ENCODE measurements around the gene NUTF2. TPM values are rescaled to one million over a fixed set of nuclear protein-coding genes. Genes with fewer than 3 reads are reported as not detected.
"Not testable (repeated sequence)": the region's sequence is repeated elsewhere in the genome, so short reads cannot be mapped to it uniquely, and the experiment has no call there.

The NUTF2 gene
- polyA plus RNA-seq, 3 donors from 2014 or later = 115 to 157 (median 130) TPM

DNA sequence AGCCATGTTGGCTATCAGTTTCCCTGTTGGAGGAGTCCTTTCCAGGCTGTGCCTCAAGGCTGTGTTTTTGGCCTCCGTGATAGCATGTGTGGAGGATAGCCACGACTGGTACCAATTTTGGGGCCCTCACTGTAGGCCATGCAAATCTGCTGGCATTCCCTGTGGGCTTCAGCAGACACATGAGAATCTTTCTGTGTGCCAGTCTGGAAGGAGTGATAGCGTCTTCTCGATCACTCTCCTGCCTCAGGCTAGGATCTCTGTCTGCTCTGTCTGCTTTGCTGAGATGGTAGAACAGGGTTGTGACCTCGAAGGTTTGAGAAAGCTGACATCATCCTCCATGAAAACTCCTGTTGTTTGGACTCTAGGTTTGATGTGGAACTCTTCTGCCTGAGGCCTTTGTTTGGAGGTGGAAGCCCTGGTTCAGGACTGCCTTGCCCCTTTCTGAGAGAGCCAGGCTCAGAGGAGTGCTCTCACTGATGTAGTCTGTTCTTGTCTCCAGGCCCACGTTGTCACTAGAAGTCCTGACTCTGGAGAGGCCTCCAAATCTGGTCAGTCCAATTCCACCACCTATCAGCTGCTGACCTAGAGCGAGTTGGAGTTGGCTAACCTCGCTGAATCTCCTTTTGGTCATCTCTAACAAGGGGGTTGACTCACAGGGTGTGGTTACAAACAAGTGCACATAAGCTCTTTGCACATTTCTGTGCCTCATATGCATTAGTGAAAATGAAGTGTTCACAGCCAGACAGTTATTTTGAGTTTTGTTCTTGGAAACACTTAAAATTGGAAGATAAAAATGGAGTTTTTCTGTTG is 14.1 kb downstream of the NUTF2 start:
- no peaks in the 10 kb centered on the region for H3K9me3 Mint-ChIP-seq
- DNase-seq = no peak
- H3K27me3 Mint-ChIP-seq (ENCODE audit: low read depth in 3 of 3) = peaks cover 0 to 2% (median 0%) of the 10 kb centered on the region in 3 donors
- H3K36me3 Mint-ChIP-seq = no peaks in the 10 kb centered on the region
- no peak overlapping the region for H3K27ac Mint-ChIP-seq
- H3K4me3 Mint-ChIP-seq = no peak overlapping the region
- H3K4me1 Mint-ChIP-seq = peaks cover 28 to 32% of the 10 kb centered on the region in 2 donors

DNA sequence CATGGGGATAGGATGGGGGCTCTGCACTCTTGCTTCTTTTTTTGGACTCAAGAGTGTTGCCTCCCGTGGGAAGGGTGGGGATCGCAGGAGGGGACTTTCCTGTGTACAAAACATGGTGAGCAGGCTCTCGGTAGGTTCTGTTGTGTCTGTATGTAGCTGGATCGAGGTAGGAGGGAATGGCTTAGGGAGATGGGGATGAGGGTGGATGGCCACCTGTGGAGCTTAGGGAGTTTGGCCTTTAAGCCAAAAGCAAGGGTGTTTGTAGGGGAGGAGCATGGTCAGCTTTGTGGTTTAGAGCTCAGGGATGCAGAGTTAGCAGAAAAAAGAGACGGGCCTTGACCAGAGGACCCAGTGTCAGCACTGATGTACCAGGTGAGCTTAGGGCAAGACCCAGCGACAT is 15.1 kb downstream of the NUTF2 start:
- no peaks in the 10 kb centered on the region for H3K9me3 Mint-ChIP-seq
- H3K27ac Mint-ChIP-seq = peak overlapping the region in 3 of 6 donors; percentile 4 to 23 (median 11)
- H3K36me3 Mint-ChIP-seq = no peaks in the 10 kb centered on the region
- no peak for DNase-seq
- H3K27me3 Mint-ChIP-seq (ENCODE audit: low read depth in 3 of 3) = peaks cover 0 to 2% (median 0%) of the 10 kb centered on the region in 3 donors
- peaks cover 26 to 31% of the 10 kb centered on the region in 2 donors for H3K4me1 Mint-ChIP-seq
- H3K4me3 Mint-ChIP-seq = no peak overlapping the region

GRCh38 chr16:67862623-67863583 is 16.2 kb downstream of the NUTF2 start:
- no peaks in the 10 kb centered on the region for H3K9me3 Mint-ChIP-seq
- H3K27me3 Mint-ChIP-seq (ENCODE audit: low read depth in 3 of 3) = peaks cover 0 to 2% (median 0%) of the 10 kb centered on the region in 3 donors
- peak overlapping the region in 1 of 6 donors; percentile 4 for H3K27ac Mint-ChIP-seq
- H3K4me3 Mint-ChIP-seq = no peak overlapping the region
- H3K36me3 Mint-ChIP-seq = no peaks in the 10 kb centered on the region
- no peak for DNase-seq
- peaks cover 15 to 20% of the 10 kb centered on the region in 2 donors for H3K4me1 Mint-ChIP-seq

- not testable (repeated sequence) for DNase-seq; H3K27me3 Mint-ChIP-seq (ENCODE audit: low read depth in 3 of 3); H3K4me3 Mint-ChIP-seq; H3K4me1 Mint-ChIP-seq; H3K27ac Mint-ChIP-seq; H3K9me3 Mint-ChIP-seq; H3K36me3 Mint-ChIP-seq
Measured at GRCh38 chr16:67864044-67864443, 17.3 kb downstream of the NUTF2 start.

DNA sequence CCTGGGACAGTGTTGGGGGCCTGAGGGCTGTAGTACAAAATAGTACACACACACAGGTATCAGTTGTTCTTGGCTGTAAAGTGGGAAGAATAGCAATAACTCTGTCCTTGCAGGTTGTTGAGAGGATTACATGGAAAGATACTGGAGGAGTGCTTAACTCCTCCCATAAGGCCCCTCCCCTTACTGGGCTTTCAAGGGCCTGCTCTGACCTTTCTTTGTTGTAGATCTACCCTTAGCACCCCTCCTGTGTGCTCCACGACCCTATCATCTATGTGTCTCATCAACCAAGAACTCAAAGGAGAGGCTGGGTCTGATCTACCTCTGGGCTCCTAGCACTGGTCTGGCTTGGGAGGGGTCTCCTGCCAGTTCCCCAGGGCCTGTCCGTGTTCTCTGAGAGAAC is 17.9 kb downstream of the NUTF2 start:
- Mint-ChIP-seq H3K36me3 (no peaks in the 10 kb centered on the region), H3K27me3 (ENCODE audit: low read depth in 3 of 3) (peaks cover 0 to 2% (median 0%) of the 10 kb centered on the region in 3 donors), H3K27ac (peak overlapping the region in 1 of 6 donors; percentile 5), H3K4me3 (no peak overlapping the region), H3K4me1 (peaks cover 3 to 9% of the 10 kb centered on the region in 2 donors), H3K9me3 (no peaks in the 10 kb centered on the region)
- DNase-seq = no peak

- Mint-ChIP-seq H3K36me3 (no peaks in the 10 kb centered on the region), H3K9me3 (no peaks in the 10 kb centered on the region), H3K27me3 (ENCODE audit: low read depth in 3 of 3) (peaks cover 0 to 2% (median 0%) of the 10 kb centered on the region in 3 donors), H3K4me3 (no peak overlapping the region), H3K27ac (no peak overlapping the region), H3K4me1 (peaks cover 3 to 9% of the 10 kb centered on the region in 2 donors)
- no peak for DNase-seq
Measured at GRCh38 chr16:67865318-67865717, 18.6 kb downstream of the NUTF2 start.

DNA sequence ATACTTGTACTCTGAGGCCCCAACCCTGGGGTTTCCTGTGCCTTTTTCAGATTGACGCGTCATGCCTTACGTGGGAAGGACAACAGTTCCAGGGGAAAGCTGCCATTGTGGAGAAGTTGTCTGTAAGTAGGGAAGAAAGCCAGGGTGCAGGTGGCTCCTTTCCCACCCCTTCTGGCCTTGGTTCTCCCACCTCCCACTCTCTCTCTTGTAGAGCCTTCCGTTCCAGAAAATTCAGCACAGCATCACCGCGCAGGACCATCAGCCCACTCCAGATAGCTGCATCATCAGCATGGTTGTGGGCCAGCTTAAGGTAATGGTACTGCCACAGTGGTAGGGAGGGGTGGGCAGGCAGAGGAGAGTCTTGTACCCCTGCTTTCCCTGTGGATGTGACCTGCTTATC is 21.6 kb downstream of the NUTF2 start:
- Mint-ChIP-seq H3K9me3 (no peaks in the 10 kb centered on the region), H3K27me3 (ENCODE audit: low read depth in 3 of 3) (peaks cover 0 to 9% (median 0%) of the 10 kb centered on the region in 3 donors), H3K4me3 (no peak overlapping the region), H3K27ac (no peak overlapping the region), H3K4me1 (peaks cover 9% of the 10 kb centered on the region in 2 donors), H3K36me3 (no peaks in the 10 kb centered on the region)
- no peak for DNase-seq

DNA sequence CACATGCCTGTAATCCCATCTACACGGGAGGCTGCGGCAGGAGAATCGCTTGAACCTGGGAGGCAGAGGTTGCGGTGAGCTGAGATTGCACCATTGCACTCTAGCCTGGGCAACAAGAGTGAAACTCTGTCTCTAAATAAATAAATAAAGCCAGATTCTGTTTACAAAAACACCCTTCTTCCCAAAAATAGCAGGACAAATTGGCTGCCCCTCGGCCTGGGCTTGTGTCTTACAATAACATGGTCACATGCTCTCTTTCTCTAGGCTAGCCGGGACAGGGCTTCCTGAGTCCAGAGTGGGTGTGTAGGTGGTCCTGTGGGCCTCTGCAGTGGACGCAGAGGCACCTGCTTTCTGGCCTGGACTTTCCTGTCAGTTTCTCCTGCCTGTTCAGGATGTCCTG is 22.9 kb downstream of the NUTF2 start:
- DNase-seq = no peak
- H3K9me3 Mint-ChIP-seq = no peaks in the 10 kb centered on the region
- H3K27ac Mint-ChIP-seq = no peak overlapping the region
- H3K4me3 Mint-ChIP-seq = no peak overlapping the region
- H3K27me3 Mint-ChIP-seq (ENCODE audit: low read depth in 3 of 3) = peaks cover 0 to 11% (median 2%) of the 10 kb centered on the region in 3 donors
- H3K4me1 Mint-ChIP-seq = peaks cover 22 to 23% of the 10 kb centered on the region in 2 donors
- no peaks in the 10 kb centered on the region for H3K36me3 Mint-ChIP-seq

DNA sequence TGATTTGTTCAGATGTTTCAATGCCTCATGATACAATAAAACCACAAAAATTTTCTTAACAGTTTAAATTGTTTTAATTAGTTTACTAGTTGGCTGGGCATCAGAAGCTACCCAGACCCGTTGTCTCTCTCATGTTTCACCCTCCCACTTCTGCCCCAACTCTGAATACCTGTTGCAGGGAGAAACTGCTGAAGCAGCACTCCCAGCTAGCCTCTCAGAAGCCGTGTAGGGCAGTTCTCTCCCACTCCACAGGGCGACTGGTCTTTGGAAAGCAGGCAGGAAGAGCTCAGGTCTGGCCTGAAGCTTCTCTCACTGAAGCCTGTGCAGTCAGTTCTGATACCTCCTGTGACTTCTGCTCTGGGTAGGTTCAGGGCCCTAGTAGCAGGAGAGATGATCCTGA is 24.5 kb downstream of the NUTF2 start:
- H3K4me1 Mint-ChIP-seq = peaks cover 35 to 39% of the 10 kb centered on the region in 2 donors
- H3K4me3 Mint-ChIP-seq = no peak overlapping the region
- peak overlapping the region in 2 of 6 donors; percentile 86 to 88 for H3K27ac Mint-ChIP-seq
- H3K27me3 Mint-ChIP-seq (ENCODE audit: low read depth in 3 of 3) = peaks cover 0 to 11% (median 2%) of the 10 kb centered on the region in 3 donors
- no peak for DNase-seq
- no peaks in the 10 kb centered on the region for H3K36me3 Mint-ChIP-seq
- no peaks in the 10 kb centered on the region for H3K9me3 Mint-ChIP-seq

DNA sequence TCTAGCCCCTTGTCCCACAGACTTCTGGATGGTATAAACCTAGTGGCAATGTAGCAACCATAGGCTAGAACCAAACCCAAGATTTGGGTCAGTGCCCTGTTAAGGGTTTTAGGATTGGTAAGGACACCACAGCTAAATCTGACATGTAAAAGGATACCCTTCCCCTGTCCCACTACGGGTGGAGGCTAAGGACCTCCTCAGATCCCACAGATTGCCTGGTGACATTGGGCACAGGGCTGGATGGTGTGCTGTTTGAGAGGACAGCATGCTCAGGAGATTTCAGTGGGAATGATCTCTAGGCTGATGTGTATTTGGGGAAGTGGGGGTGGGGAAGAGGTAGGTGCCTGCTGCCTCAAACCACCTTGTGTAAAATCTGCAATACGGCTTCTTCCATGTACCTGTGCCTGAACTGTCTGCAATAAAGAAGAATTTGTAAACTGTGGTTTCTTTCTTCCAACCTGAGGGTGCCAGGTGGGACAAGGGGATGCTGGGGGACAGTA is 25.4 kb downstream of the NUTF2 start:
- H3K4me3 Mint-ChIP-seq = peak overlapping the region; percentile 89 to 93 (median 91)
- no peak for DNase-seq

GRCh38 chr16:67872631-67873434 is 26.1 kb downstream of the NUTF2 start, which contains the start of gene EDC4:
EDC4 (plus strand) TSS chr16:67873052; CDS start chr16:67873262, 210 bp downstream.
- H3K36me3 Mint-ChIP-seq = peaks cover 0 to 5% (median 1%) of the 10 kb centered on the region in 3 donors
- peak; percentile 89 to 90 (median 89) for DNase-seq
- H3K9me3 Mint-ChIP-seq = no peaks in the 10 kb centered on the region

More for the DNA sequence above, 25.4 kb downstream of the NUTF2 start:
- Mint-ChIP-seq H3K36me3 (peaks cover 0 to under 1% (median 0%) of the 10 kb centered on the region in 3 donors), H3K27ac (peak overlapping the region; percentile 86 to 93 (median 89)), H3K4me1 (peaks cover 35 to 40% of the 10 kb centered on the region in 2 donors), H3K9me3 (no peaks in the 10 kb centered on the region), H3K27me3 (ENCODE audit: low read depth in 3 of 3) (peaks cover 0 to 11% (median 2%) of the 10 kb centered on the region in 3 donors)

GRCh38 chr16:67873435-67874370 is 27.0 kb downstream of the NUTF2 start:
- Mint-ChIP-seq H3K27me3 (ENCODE audit: low read depth in 3 of 3) (peaks cover 0 to 11% (median 2%) of the 10 kb centered on the region in 3 donors), H3K27ac (peak overlapping the region; percentile 45 to 94 (median 88)), H3K9me3 (no peaks in the 10 kb centered on the region), H3K36me3 (peaks cover 0 to 6% (median 3%) of the 10 kb centered on the region in 3 donors), H3K4me3 (peak overlapping the region; percentile 89 to 93 (median 91)), H3K4me1 (peaks cover 35 to 40% of the 10 kb centered on the region in 2 donors)
- no peak for DNase-seq

More at GRCh38 chr16:67872631-67873434, 26.1 kb downstream of the NUTF2 start, which contains the start of gene EDC4:
- H3K4me3 Mint-ChIP-seq = peak within 1 kb of the TSS; percentile 89 to 93 (median 91)
- H3K27me3 Mint-ChIP-seq (ENCODE audit: low read depth in 3 of 3) = peaks cover 0 to 11% (median 2%) of the 10 kb centered on the region in 3 donors
- peak within 1 kb of the TSS; percentile 86 to 94 (median 92) for H3K27ac Mint-ChIP-seq
- peaks cover 35 to 40% of the 10 kb centered on the region in 2 donors for H3K4me1 Mint-ChIP-seq
